ENCODE measurements around the gene POLR2J.

DNA sequence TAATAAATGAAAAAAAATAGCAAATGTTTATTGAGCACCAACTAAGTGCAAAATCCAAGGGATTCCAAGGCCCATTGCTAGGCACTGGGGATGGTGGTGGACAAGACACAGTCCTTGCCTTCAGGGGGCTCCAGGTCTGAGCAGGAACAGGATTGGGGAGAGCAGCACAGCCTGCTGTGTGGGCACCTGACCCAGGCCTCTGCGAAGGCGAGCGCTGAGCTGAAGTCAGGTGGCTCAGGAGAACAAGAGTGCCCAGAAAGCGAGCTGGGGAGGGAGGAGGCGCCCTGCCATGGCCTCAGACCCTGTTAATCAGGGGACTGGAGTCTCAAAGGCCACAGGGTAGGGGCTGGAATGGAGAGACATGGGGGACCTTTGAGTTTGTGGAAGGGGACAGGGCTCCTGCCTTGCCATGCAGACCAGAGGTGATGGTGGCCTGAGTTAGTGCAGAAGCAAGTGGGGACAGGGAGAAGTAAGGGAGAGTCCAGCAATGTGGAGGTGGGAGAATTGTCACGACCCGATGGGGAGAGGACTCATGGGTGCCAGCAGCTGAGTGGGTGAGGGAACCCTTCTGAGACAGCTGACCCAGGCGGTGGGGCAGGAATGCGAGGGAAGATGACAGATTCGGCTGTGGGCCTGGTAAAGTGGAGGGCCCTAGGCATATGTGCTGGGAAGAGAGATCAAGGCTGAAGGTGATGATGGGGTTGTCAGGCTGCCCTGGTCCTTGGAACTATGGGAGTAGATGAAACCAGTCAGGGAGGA is 49.4 kb downstream of the POLR2J start:
- TF ChIP-seq, protein P1, sequence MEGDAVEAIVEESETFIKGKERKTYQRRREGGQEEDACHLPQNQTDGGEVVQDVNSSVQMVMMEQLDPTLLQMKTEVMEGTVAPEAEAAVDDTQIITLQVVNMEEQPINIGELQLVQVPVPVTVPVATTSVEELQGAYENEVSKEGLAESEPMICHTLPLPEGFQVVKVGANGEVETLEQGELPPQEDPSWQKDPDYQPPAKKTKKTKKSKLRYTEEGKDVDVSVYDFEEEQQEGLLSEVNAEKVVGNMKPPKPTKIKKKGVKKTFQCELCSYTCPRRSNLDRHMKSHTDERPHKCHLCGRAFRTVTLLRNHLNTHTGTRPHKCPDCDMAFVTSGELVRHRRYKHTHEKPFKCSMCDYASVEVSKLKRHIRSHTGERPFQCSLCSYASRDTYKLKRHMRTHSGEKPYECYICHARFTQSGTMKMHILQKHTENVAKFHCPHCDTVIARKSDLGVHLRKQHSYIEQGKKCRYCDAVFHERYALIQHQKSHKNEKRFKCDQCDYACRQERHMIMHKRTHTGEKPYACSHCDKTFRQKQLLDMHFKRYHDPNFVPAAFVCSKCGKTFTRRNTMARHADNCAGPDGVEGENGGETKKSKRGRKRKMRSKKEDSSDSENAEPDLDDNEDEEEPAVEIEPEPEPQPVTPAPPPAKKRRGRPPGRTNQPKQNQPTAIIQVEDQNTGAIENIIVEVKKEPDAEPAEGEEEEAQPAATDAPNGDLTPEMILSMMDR (IDR thresholded peaks at IDR 0.05; ENCODE audit: poor library complexity, severe bottlenecking) = no peak
- TF ChIP-seq EP300 (conservative IDR thresholded peaks at IDR 0.05; ENCODE audit: poor library complexity, severe bottlenecking) (no peak), RAD21 (conservative IDR thresholded peaks at IDR 0.05) (no peak), EZH2 (IDR thresholded peaks at IDR 0.05; ENCODE audit: borderline replicate concordance, insufficient read depth, low read length, poor library complexity, severe bottlenecking) (no peak), POLR2AphosphoS5 (IDR thresholded peaks at IDR 0.05) (no peak)
